ENCODE measurements around the gene TREX2. TPM values are rescaled to one million over a fixed set of nuclear protein-coding genes. Genes with fewer than 3 reads are reported as not detected.
A peak's percentile ranks its signal among the peaks of the same experiment; 100 is the strongest.

The TREX2 gene
- total and polyA plus RNA-seq, 2 donors (not counting 1 experiment from before 2014, with no cell fraction given), result 3.3 to 3.8 TPM

GRCh38 chrX:153400146-153401132 is 45.4 kb downstream of the TREX2 start:
- ChIA-PET POLR2A (no interaction called here), CTCF (interaction anchor here (0.6 kb wide), 1 partner anchor 37 kb away, joined by 3 read pairs; no protein-coding TSS in a partner anchor)
- ATAC-seq (ENCODE audit: low read depth) (peak; percentile 57), DNase-seq (peak; percentile 46)
- peaks cover 0 to 6% of the 10 kb centered on the region in 2 donors for H3K4me1 ChIP-seq (ENCODE audit: control insufficient read depth in 2 of 2, insufficient read depth in 2 of 2, low read length in 2 of 2)
- H3K4me2 ChIP-seq (replicated peaks; ENCODE audit: low read depth, low read length, poor library complexity, severe bottlenecking), result no peak overlapping the region
- peaks cover 0 to 3% (median 0%) of the 10 kb centered on the region in 3 donors for H3K9me3 ChIP-seq (ENCODE audit: control extremely low read depth in 1 of 3, control insufficient read depth in 2 of 3, insufficient read depth in 1 of 3, low read length in 2 of 3)
- intact Hi-C loops (cut with micrococcal nuclease), result no loop called here
- H3K9me3 Mint-ChIP-seq (ENCODE audit: insufficient read depth), result no peaks in the 10 kb centered on the region
- no peak for TF ChIP-seq EZH2 (IDR thresholded peaks at IDR 0.05; ENCODE audit: borderline replicate concordance, insufficient read depth, low read depth, low read length, poor library complexity, severe bottlenecking)
- TF ChIP-seq, protein P1, sequence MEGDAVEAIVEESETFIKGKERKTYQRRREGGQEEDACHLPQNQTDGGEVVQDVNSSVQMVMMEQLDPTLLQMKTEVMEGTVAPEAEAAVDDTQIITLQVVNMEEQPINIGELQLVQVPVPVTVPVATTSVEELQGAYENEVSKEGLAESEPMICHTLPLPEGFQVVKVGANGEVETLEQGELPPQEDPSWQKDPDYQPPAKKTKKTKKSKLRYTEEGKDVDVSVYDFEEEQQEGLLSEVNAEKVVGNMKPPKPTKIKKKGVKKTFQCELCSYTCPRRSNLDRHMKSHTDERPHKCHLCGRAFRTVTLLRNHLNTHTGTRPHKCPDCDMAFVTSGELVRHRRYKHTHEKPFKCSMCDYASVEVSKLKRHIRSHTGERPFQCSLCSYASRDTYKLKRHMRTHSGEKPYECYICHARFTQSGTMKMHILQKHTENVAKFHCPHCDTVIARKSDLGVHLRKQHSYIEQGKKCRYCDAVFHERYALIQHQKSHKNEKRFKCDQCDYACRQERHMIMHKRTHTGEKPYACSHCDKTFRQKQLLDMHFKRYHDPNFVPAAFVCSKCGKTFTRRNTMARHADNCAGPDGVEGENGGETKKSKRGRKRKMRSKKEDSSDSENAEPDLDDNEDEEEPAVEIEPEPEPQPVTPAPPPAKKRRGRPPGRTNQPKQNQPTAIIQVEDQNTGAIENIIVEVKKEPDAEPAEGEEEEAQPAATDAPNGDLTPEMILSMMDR (IDR thresholded peaks at IDR 0.05), result peak; percentile 67
- no peak overlapping the region for H3K27ac ChIP-seq (ENCODE audit: low read length in 2 of 2)
- H3K9ac ChIP-seq (ENCODE audit: low read length), result no peak overlapping the region
- no peaks in the 10 kb centered on the region for H3K27me3 ChIP-seq (replicated peaks in 1 of 4; ENCODE audit: control extremely low read depth in 1 of 4, control insufficient read depth in 3 of 4, insufficient read depth in 4 of 4, low read length in 3 of 4)
- H4K20me1 ChIP-seq (ENCODE audit: control insufficient read depth, insufficient read depth, low read length, poor library complexity, severe bottlenecking), result no peaks in the 10 kb centered on the region
- no peaks in the 10 kb centered on the region for H3K79me2 ChIP-seq (ENCODE audit: control insufficient read depth, insufficient read depth, low read length)
- H3K4me3 ChIP-seq (ENCODE audit: control extremely low read depth in 1 of 5, extremely low read depth in 1 of 5, insufficient read depth in 1 of 5, low read depth in 2 of 5, low read length in 4 of 5), result no peak overlapping the region
- no peak overlapping the region for H2AFZ ChIP-seq (ENCODE audit: insufficient read depth, low read depth, low read length, poor library complexity, severe bottlenecking)
- H3K4me3 Mint-ChIP-seq, result no peak overlapping the region
- peaks cover 3% of the 10 kb centered on the region for H3K4me1 Mint-ChIP-seq
- WGBS (ENCODE audit: insufficient coverage), result 51% methylated on average over 21 of the region's 60 CpGs
- no peaks in the 10 kb centered on the region for H3K36me3 ChIP-seq (replicated peaks in 1 of 2; ENCODE audit: control extremely low read depth in 1 of 2, control insufficient read depth in 1 of 2, extremely low read depth in 1 of 2, insufficient read depth in 2 of 2, low read length in 1 of 2)
- no peak overlapping the region for H3K27ac Mint-ChIP-seq
- H3K27me3 Mint-ChIP-seq, result no peaks in the 10 kb centered on the region
